Pons (tissue), 1 donor: Measurements from ENCODE around the gene SLC6A7.
"Not testable (repeated sequence)": the region's sequence is repeated elsewhere in the genome, so short reads cannot be mapped to it uniquely, and the experiment has no call there.

Source experiments
- DNase-seq: peaks from one replicate; pipeline ENCODE4 v3.0.0-alpha.2; 2016; ENCODE audit warnings: low spot score

SLC6A7 gene

DNA sequence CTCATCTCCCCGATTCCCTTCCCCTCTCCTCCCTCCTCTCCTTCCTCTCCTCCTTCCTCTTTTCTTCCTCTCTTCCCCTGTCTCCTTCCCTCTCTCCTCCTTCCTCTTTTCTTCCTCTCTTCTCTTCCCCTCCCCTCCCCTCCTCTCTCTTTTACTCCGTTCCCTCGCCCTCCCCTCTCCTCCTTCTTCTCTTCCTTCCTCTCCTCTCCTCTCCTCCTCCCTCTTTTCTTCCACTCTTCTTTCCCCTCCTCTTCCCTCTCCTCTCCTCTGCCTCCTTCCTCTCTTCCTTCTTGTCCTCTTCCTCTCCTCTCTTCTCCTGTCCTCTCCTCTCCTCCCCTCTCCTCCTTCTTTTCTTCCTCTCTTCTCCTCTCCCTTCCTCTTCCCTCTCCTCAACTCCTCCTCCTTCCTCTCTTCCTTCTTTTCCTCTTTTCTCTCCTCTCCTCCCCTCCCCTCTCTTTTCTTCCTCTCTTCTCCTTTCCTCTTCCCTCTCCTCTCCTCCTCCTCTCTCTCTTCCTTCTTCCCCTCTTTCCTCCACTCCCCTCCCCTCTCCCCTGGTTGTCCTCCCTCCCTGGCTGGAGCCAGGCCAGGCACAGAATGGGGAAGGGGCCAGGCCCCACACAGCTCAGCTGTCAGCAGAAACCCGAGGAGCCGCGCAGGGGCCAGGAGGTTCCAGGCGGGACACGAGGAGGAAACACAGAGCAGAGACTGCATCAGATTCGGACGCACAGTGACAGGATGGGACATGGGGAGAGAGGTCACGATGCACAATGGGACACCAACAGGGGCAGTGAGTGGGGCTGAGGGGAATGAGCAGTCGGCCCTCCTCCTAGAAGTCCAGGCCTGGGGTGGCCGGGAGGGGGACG lies 51.7 kb downstream of the SLC6A7 start:
- no peak for DNase-seq

DNA sequence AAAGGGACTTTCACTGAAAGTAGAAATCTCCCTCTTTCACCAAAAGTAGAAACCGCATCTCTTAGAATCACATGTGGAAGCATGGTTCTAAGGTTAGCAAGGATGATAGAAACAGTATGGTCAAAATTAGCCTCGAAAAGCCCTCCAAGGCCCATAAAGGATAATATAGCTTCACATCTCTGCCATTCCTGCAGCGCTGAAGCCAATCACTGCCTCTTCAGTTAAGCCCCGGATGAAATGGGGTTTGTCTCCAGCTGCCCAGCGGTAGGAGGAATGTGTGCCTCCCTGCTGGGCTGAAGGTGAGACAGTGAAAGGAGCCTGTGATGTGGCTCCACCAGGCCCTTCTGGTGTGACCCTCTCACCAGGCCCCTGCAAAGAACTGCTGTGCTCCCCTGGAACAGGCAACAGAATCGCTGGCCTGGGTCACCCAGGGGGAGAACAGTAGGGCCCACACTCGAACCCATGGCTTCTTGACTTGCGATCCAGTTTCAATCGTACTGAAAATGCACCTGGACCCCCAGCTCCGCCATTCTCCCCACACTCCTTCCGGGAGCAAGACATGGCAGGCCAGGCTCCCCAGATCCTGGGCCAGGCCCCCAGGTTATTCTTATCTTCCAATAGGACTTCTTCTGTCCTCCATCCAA lies 52.5 kb downstream of the SLC6A7 start:
- DNase-seq: no peak

- no peak for DNase-seq
Measured at GRCh38 chr5:150243590-150243989, 53.7 kb downstream of the SLC6A7 start.

DNA sequence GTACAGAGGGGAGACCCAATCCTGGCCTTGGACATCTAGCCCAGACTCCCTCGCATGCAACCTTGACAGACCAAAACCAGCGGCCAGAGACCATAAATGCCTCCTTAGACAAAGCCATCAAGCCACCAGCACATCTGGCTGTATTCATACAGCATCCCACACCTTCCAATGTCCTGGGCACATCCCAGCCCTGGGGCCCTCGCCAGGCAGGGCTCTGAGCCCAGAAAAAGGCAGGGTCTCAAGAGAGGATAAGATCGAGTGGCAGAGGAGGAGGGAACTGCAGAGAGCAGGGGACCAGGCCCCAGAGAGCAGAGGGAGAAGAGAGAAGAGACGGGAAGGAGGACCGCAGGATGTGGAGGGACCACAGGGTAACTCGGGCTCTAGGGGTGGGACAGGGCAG lies 54.3 kb downstream of the SLC6A7 start:
- DNase-seq: no peak

- DNase-seq: no peak
Measured at GRCh38 chr5:150245111-150245789, 55.4 kb downstream of the SLC6A7 start.

DNA sequence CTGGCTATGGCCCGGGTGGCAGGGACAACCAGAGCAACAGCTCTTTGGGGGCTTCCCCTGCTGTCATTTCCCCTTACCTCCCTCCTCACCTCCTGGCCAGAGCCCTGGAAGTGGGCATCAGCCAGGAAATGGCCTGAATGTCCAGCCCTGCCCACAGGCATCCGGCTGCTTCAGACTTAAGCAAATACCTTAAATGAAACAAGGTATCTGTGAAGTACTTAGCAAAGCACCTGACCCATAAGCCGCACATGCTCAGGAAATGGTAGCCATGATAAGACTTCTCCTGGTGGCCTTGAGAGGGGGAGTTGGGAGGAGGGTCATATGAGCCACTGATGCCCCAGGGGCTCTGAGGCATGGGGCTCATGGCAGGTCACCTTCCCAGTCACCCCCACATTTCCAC lies 55.9 kb downstream of the SLC6A7 start:
- no peak for DNase-seq

- DNase-seq: no peak
Measured at GRCh38 chr5:150246429-150246828, 56.6 kb downstream of the SLC6A7 start.

DNA sequence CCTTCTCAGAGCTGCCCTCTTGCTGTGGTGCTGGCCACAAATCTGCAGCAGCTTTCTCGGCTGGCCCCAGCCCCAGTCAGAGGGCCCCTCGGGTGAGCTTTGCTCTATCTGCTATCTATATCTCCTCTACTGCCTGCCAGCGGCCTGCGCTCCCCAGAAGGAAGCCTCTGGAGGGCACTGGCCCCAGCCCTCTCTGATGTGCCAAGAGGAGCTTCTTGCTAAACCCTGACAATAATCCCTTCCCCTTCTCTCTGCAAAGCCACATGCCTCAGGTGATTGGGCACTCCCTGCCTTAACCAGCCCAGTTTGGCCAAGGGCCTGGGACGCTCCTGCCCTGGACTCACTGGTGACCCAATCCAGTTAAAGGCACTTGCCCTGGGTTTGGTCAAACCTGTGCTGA lies 57.0 kb downstream of the SLC6A7 start:
- DNase-seq: no peak

GRCh38 chr5:150247726-150248125 lies 57.9 kb downstream of the SLC6A7 start:
- no peak for DNase-seq

- not testable (repeated sequence) for DNase-seq
Measured at GRCh38 chr5:150248493-150248892, 58.6 kb downstream of the SLC6A7 start.

GRCh38 chr5:150248946-150249345 lies 59.1 kb downstream of the SLC6A7 start:
- DNase-seq: no peak

DNA sequence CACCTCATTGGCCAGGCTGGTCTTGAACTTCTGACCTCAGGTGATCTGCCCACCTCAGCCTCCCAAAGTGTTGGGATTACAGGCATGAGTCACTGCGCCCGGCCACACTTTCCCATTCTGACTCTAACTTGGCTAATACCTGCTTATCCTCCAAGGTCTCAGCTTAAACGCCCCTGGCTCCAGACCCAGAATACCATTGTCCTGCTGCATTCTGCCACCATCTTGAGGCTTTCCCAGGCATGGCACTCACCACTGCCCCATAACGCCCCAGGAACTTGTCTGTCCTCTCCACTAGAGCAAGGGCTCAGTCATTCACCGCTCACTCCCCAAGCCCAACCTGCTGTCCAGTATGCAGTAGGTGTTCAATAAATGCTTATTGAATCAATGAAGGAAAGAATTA lies 59.9 kb downstream of the SLC6A7 start:
- DNase-seq: no peak

DNA sequence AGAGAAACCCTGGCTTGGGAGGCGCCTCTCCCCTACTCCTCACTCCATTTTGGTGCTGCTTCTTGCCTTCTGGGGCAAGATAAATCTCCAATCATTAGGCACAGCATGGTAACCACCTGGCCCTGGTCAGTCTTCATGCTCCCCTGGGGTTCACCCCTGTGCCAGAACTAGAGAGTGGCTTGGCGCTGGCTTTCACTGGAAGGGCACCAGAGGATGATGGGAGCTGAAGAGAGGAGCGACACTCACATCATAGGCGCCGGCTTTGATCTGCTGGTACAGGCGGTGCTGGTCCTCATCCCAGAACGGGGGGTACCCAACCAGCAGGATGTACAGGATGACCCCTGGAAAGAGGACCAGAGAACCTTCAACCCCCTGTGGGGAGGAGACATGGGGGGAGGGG lies 61.6 kb downstream of the SLC6A7 start:
- DNase-seq: no peak

GRCh38 chr5:150252489-150252888 lies 62.6 kb downstream of the SLC6A7 start:
- no peak for DNase-seq

DNA sequence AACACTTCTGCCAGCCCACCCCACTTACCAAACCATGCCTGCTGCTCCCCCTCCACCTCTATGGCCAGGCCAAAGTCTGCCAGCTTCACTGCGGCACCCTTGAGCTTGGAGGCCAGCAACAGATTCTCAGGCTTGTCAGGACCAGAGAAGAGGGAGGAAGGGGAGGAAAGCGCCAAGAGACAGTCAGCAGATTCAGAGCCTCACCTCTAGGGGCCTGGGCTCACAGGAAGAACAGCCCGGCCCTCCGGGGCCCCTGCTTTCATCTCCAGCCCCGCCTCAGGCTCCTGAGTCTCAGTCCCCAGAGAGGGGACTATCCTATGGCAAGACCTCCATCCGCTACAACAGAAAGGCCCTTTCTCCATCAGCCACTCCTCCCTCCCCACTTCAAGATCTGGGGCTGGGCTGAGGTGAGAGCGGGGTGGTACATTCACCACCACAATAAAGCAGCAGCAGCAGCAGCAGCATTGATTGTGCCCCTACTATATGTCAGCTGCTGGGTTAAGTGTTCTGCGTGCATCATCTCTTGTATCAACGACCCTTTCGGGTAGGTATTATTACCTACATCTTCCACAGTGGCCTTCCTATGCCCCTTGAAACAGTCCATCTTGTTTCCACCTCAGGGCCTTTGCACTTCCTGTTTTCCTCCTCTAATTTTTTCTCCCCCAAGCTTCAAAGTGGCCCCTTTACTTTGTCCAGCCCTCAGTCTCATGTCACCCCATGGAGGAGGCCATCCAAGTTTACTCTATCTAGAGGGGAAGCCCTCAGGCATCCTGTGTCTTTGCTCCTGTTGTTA lies 63.8 kb downstream of the SLC6A7 start:
- DNase-seq: no peak

DNA sequence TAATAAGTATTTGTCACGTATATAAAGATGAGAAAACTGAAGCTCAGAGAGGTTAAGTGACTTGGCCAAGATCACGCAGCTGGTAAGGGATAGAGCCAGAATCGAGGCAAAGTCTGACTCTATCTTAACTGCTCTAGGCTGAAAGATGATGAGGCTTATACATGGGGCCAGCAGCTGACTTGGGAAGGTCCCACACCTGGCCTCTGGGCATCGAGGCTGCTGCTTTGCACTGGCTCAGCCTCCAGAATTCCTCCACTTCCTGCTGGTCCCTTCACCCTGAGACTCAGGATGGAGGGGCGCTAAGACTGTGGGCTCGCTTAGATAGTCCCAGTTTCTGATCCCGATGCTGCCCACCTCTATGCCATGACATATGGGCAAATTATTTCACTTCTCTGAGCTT lies 64.5 kb downstream of the SLC6A7 start:
- DNase-seq: no peak

DNA sequence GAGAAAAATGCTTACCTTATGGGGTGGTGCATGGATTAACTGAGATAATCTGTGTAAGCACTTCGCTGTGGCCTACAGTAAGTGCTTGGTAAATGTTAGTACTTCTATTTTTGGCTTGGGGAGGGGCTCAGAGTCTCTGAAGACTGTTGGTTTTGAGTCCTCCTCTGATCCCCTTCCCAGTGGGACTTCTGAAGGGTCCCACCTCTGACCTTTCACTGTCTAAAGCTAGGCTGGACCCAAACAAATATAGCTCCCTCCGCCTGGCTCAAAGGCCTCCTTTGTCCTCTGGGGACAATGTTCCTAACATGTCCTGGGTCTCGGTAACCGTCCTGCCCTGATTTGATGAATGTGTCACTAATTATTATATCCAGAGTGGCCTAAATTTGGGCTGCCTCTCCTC lies 64.9 kb downstream of the SLC6A7 start:
- peak; percentile 35 for DNase-seq

DNA sequence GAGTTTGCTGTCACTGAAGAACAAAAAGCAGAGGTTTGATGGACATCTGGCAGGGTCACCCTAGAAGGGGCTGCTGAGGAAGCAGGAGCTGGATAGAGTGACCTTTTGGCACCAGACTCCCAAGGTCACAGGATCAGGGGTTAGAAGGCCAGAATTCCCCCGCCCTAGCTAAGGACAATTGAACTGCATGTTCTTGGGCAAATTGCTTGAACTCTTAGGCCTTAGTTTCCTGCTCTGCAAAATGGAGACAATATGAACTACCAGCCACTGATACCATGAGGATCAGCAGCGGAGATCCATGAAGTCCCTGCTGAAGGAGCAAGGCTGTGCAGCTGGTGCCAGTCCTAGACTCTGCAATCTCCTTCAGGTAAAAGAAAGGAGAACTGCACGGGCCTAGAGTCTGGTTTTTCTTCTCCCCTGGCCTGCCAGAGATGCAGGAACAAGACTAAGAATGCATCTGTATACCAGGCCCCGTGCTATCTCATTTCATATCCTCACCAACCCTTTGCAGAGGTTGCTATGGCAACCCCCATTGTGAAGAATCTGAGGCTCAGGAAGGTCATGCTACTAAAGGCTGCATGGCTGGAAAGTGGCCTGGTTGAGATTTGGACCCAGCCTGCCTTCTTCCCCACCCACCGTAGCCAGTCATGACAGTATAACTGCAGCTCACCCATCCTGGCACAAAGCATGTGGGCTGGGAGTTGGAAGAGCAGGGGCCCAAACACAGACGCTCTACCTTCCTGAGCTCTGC lies 66.0 kb downstream of the SLC6A7 start:
- no peak for DNase-seq

- DNase-seq: no peak
Measured at GRCh38 chr5:150256410-150257064, 66.7 kb downstream of the SLC6A7 start.

GRCh38 chr5:150257424-150257823 lies 67.6 kb downstream of the SLC6A7 start:
- DNase-seq: no peak

- no peak for DNase-seq
Measured at GRCh38 chr5:150258130-150258529, 68.3 kb downstream of the SLC6A7 start.
